ENCODE measurements around the gene ACSF3.
"Not testable (repeated sequence)": the region's sequence is repeated elsewhere in the genome, so short reads cannot be mapped to it uniquely, and the experiment has no call there.

Gene ACSF3

GRCh38 chr16:89175280-89176146 lies 81.9 kb downstream of the ACSF3 start:
- DNase-seq (ENCODE audit: low spot score), result no peak

- DNase-seq (ENCODE audit: low spot score), result no peak
These were observed 82.6 kb downstream of the ACSF3 start for GRCh38 chr16:89176147-89176690.

GRCh38 chr16:89176717-89177116 lies 83.1 kb downstream of the ACSF3 start:
- DNase-seq (ENCODE audit: low spot score), result no peak

GRCh38 chr16:89177501-89177900 lies 83.8 kb downstream of the ACSF3 start:
- no peak for DNase-seq (ENCODE audit: low spot score)

- DNase-seq (ENCODE audit: low spot score), result no peak
These were observed 84.9 kb downstream of the ACSF3 start for GRCh38 chr16:89178453-89179147.

- no peak for DNase-seq (ENCODE audit: low spot score)
These were observed 85.5 kb downstream of the ACSF3 start for GRCh38 chr16:89179148-89179484.

GRCh38 chr16:89179656-89180315 lies 86.1 kb downstream of the ACSF3 start:
- DNase-seq (ENCODE audit: low spot score), result no peak

- DNase-seq (ENCODE audit: low spot score), result no peak
These were observed 89.8 kb downstream of the ACSF3 start for GRCh38 chr16:89183463-89183862.

- DNase-seq (ENCODE audit: low spot score), result no peak
These were observed 90.5 kb downstream of the ACSF3 start for GRCh38 chr16:89183975-89184676.

GRCh38 chr16:89184677-89184932 lies 91.0 kb downstream of the ACSF3 start:
- no peak for DNase-seq (ENCODE audit: low spot score)

GRCh38 chr16:89184933-89185794 lies 91.5 kb downstream of the ACSF3 start:
- DNase-seq (ENCODE audit: low spot score), result no peak

GRCh38 chr16:89185887-89186592 lies 92.4 kb downstream of the ACSF3 start:
- DNase-seq (ENCODE audit: low spot score), result not testable (repeated sequence)

- not testable (repeated sequence) for DNase-seq (ENCODE audit: low spot score)
These were observed 93.0 kb downstream of the ACSF3 start for GRCh38 chr16:89186593-89187031.

GRCh38 chr16:89187032-89187769 lies 93.5 kb downstream of the ACSF3 start:
- no peak for DNase-seq (ENCODE audit: low spot score)

GRCh38 chr16:89187770-89188392 lies 94.2 kb downstream of the ACSF3 start:
- DNase-seq (ENCODE audit: low spot score), result no peak

GRCh38 chr16:89188471-89189357 lies 95.1 kb downstream of the ACSF3 start:
- not testable (repeated sequence) for DNase-seq (ENCODE audit: low spot score)

GRCh38 chr16:89189358-89190025 lies 95.8 kb downstream of the ACSF3 start:
- DNase-seq (ENCODE audit: low spot score), result no peak
